BE2C (cell line): ENCODE measurements around the gene DET1. TPM values are rescaled to one million over a fixed set of nuclear protein-coding genes. Genes with fewer than 3 reads are reported as not detected.

Experiments used
- DNase-seq: peaks from one replicate; pipeline ENCODE4 v3.0.0-alpha.2; 2020
- H3K27me3 ChIP-seq: fragments of 250-450 bp; sonication (Bioruptor Pico); 2 replicates; pipeline ENCODE4 v1.5.1; 2020; ENCODE audit warnings: mild to moderate bottlenecking
- H3K36me3 ChIP-seq: fragments of 250-450 bp; sonication (Bioruptor Pico); 2 replicates; pipeline ENCODE4 v1.5.1; 2020; ENCODE audit warnings: mild to moderate bottlenecking
- H3K4me1 ChIP-seq: fragments of 250-450 bp; sonication (Bioruptor Pico); 2 replicates; pipeline ENCODE4 v1.5.1; 2020
- H3K4me3 ChIP-seq: 2 replicates; pipeline ENCODE4 v1.5.1; 2011; ENCODE audit warnings: low read depth, low read length
- H3K9me3 ChIP-seq: fragments of 250-450 bp; sonication (Bioruptor Pico); 2 replicates; pipeline ENCODE4 v1.5.1; 2020
- polyA plus RNA-seq: library from polyadenylated mRNA; unstranded; fragments of >200 nt; gene quantifications from one replicate; pipeline ENCODE4 v1.2.1, GENCODE V29; 2012; ENCODE audit warnings: low read depth, missing spikeins; ENCODE audit not compliant: insufficient read length, insufficient read depth
- TF ChIP-seq, protein P1 (sequence below): IDR thresholded peaks from 2 replicates; pipeline ENCODE4 v1.5.1; 2012; ENCODE audit warnings: mild to moderate bottlenecking, low read depth, low read length

Gene DET1
- polyA plus RNA-seq: 14.9 TPM

DNA sequence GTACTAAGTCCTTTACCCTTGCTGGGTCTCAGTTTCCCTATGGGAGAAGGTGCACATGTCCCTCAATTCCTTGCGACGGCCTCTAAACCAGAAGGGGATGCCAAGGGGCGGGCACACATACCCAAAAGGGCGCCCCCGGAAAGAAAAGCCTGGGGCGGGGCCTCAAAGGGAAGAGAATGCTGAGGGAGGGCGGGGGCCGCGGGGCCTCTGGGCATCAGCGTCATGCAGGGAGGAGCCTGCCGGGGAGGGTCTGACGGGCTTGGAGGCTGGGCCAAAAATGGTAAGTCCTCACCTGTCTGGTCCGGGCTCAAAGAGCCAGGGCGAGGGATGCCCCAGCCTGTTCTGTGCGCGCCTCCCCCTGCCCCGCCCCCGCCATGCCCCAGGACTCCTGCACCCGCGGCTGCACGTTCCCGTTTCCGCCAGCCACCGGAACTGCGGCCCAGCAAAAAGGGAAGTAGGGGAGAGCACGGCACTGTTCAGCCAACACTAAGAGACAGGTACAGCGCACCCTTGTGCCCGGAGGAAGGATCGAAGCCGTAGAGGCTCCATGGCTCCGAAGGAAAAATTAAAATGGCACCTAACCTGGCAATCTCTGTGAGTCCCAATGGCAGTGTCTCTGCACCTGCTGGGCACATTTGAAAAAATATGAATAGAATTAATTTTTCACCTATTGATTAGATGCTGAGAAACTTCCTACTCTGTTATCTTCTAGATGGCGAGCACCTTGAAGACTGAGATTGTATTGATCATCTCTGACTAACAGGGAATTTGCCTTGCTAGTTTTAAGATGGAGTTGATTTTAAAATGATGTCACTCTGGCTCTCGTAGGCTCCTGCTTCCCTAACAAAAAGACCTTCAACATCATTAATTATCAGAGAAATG lies at the start of gene DET1:
DET1 (minus strand) TSS at position 434 of the 882 bp plus-strand sequence. CDS start 14,976 bp downstream, outside the sequence.
- no peaks in the 10 kb centered on the region for H3K27me3 ChIP-seq
- H3K9me3 ChIP-seq: no peaks in the 10 kb centered on the region
- H3K4me1 ChIP-seq: no peaks in the 10 kb centered on the region
- peak; percentile 96 for DNase-seq
- H3K36me3 ChIP-seq: no peaks in the 10 kb centered on the region
- H3K4me3 ChIP-seq: peak within 1 kb of the TSS; percentile 77
- TF ChIP-seq, protein P1, sequence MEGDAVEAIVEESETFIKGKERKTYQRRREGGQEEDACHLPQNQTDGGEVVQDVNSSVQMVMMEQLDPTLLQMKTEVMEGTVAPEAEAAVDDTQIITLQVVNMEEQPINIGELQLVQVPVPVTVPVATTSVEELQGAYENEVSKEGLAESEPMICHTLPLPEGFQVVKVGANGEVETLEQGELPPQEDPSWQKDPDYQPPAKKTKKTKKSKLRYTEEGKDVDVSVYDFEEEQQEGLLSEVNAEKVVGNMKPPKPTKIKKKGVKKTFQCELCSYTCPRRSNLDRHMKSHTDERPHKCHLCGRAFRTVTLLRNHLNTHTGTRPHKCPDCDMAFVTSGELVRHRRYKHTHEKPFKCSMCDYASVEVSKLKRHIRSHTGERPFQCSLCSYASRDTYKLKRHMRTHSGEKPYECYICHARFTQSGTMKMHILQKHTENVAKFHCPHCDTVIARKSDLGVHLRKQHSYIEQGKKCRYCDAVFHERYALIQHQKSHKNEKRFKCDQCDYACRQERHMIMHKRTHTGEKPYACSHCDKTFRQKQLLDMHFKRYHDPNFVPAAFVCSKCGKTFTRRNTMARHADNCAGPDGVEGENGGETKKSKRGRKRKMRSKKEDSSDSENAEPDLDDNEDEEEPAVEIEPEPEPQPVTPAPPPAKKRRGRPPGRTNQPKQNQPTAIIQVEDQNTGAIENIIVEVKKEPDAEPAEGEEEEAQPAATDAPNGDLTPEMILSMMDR: peak; percentile 87

DNA sequence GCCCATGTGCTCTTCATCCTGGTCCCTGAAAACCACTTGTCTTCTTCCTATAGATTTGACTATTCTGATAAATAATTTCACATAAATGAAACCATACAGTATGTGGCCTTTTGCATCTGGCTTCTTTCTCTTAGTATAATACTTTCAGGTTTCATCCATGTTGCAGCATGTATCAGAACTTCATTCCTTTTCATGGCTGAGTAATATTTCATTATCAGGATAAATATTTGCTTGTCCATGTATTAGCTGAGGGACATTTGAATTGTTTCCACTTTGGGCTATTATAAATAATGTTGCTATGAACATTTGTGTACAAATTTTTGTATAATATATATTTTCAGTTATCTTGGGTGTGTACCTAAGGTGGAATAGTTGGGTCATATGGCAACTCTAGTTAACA lies 44.9 kb upstream of the DET1 start:
- H3K4me3 ChIP-seq: no peak overlapping the region
- peaks cover 6% of the 10 kb centered on the region for H3K4me1 ChIP-seq
- TF ChIP-seq, protein P1: no peak
- no peaks in the 10 kb centered on the region for H3K36me3 ChIP-seq
- DNase-seq: no peak
- H3K27me3 ChIP-seq: 0 out of 2 replicates have a peak, but pooled peaks cover 2% of the 10 kb centered on the region
- H3K9me3 ChIP-seq: no peaks in the 10 kb centered on the region

DNA sequence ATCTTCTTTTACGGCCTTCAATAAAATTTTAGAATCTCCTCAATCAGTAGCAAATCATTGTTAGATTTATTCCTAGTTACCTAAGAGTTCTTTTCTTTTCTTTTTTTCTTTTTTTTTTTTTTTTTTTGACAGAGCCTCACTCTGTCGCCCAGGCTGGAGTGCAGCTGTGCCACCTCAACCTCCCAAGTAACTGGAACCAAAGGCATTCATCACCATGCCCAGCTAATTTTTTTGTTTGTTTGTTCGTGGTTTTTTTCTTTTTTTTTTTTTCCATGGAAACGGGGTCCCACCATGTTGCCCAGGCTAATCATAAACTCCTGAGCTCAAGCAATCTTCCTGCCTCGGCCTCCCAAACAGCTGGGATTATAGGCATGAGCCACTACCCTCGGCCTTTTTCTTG lies 44.3 kb upstream of the DET1 start:
- H3K4me1 ChIP-seq: peaks cover 13% of the 10 kb centered on the region
- TF ChIP-seq, protein P1: no peak
- 0 out of 2 replicates have a peak, but pooled peaks cover 2% of the 10 kb centered on the region for H3K27me3 ChIP-seq
- DNase-seq: no peak
- H3K36me3 ChIP-seq: no peaks in the 10 kb centered on the region
- no peak overlapping the region for H3K4me3 ChIP-seq
- H3K9me3 ChIP-seq: no peaks in the 10 kb centered on the region

DNA sequence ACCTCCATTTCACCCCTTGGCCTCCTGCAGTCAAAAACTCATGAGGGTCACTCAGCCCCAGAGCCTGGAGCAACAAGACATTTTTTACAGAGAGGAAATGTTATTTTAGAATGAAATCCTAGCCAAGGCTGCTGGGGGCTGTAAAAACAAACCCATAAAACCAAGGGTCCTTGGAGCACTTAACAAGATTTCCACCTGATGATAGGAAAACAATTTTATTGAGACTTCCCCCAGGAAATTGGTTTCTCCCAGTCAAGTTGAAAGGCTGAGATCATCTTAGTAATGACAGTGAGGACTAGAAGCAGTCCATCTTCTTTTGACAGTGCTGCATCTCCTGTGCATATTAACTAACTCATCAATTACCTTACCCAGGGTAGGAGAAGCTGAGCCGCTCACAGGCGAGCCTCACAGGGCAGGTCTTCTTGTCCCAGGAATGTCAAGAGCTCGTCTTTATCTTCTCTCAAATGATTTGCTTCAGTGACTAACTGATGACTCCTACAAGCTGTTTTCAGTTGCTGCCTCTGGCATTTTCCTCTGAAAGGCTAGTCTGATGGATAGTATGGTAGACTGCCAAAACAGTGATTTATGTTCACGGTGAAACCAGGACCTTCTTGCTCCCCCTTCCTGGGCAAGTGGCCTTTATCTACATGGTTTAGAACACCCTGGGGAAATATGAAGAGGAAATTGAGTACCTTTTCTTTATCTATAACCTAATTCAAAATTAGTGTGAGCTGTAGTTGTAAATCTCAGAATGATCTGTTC lies 40.1 kb upstream of the DET1 start:
- H3K27me3 ChIP-seq: 0 out of 2 replicates have a peak, but pooled peaks cover 2% of the 10 kb centered on the region
- H3K9me3 ChIP-seq: no peaks in the 10 kb centered on the region
- DNase-seq: peak; percentile 66
- no peaks in the 10 kb centered on the region for H3K36me3 ChIP-seq
- H3K4me3 ChIP-seq: no peak overlapping the region; the same call in 1 of the 2 replicates
- TF ChIP-seq, protein P1: no peak
- peaks cover 13% of the 10 kb centered on the region for H3K4me1 ChIP-seq

DNA sequence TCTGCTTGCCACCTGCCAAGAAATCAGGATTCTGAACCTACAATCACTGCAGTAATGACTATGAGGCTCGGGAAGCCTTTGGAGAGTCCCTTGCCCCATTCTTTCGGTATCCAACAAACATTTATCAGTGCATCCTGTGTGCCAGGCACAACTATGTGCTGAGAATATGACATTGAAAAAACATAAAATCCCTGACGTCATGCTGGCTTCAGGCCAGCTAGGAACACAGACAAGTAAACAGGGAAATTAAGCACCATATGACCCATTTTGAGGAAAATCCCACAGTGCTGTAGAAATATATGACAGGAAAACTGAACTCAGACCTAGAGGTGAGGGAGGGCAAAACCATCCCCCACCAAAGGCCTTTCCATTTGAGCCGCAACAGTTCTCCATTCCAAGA lies 34.1 kb upstream of the DET1 start:
- no peaks in the 10 kb centered on the region for H3K27me3 ChIP-seq
- H3K36me3 ChIP-seq: no peaks in the 10 kb centered on the region
- TF ChIP-seq, protein P1: no peak
- peaks cover 8% of the 10 kb centered on the region for H3K4me1 ChIP-seq
- no peaks in the 10 kb centered on the region for H3K9me3 ChIP-seq
- H3K4me3 ChIP-seq: no peak overlapping the region
- peak; percentile 13 for DNase-seq
